Epithelial cell of proximal tubule (primary cell): ENCODE measurements around the gene HCFC1R1. TPM values are rescaled to one million over a fixed set of nuclear protein-coding genes. Genes with fewer than 3 reads are reported as not detected.
A peak's percentile ranks its signal among the peaks of the same experiment; 100 is the strongest.

Experiments
- DNase-seq: peaks from one replicate; pipeline ENCODE4 v3.0.0-alpha.2; 2011; ENCODE audit warnings: low read depth
- H3K4me3 ChIP-seq: 2 replicates; pipeline ENCODE4 v1.5.1; 2011; ENCODE audit warnings: low read depth, mild to moderate bottlenecking, low read length
- total RNA-seq: library from RNA; depleted of rRNA; stranded (reverse); fragments of >200 nt; gene quantifications from 2 replicates; pipeline ENCODE4 v1.2.3, GENCODE V29; 2015
- TF ChIP-seq, protein P1 (sequence below): conservative IDR thresholded peaks from 2 replicates; pipeline ENCODE4 v1.5.1; 2012; ENCODE audit warnings: low read depth, mild to moderate bottlenecking, low read length

The HCFC1R1 gene
- total RNA-seq, 1 donor from 2014 or later, result 39.0 TPM

DNA sequence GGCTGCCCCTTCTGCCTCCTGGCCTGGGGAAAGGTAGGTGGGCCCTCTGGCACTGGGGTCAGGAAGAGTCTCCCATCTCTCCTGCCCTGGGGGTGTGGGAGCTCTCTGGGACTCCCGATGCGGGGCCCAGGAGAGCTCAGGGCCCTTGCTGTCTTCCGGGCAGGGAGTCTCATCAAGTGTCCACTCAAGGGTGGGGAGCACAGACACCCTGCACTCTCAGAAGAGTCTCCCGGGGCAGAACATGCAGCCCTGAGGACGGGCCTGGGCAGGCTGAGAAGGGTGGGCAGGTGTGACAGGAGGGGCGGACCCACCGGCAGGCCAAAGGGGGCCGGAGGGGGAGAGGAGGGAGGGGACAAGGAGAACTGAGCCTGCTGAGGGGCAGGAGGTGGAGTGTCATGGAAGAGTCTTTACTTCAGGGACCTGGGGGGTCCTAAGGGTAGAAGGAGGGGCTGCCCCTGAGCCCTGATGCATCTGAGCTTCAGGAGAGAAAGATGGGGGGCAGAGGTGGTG lies 35.1 kb downstream of the HCFC1R1 start:
- H3K4me3 ChIP-seq, result no peak overlapping the region
- TF ChIP-seq, protein P1, sequence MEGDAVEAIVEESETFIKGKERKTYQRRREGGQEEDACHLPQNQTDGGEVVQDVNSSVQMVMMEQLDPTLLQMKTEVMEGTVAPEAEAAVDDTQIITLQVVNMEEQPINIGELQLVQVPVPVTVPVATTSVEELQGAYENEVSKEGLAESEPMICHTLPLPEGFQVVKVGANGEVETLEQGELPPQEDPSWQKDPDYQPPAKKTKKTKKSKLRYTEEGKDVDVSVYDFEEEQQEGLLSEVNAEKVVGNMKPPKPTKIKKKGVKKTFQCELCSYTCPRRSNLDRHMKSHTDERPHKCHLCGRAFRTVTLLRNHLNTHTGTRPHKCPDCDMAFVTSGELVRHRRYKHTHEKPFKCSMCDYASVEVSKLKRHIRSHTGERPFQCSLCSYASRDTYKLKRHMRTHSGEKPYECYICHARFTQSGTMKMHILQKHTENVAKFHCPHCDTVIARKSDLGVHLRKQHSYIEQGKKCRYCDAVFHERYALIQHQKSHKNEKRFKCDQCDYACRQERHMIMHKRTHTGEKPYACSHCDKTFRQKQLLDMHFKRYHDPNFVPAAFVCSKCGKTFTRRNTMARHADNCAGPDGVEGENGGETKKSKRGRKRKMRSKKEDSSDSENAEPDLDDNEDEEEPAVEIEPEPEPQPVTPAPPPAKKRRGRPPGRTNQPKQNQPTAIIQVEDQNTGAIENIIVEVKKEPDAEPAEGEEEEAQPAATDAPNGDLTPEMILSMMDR, result no peak
- DNase-seq, result no peak

DNA sequence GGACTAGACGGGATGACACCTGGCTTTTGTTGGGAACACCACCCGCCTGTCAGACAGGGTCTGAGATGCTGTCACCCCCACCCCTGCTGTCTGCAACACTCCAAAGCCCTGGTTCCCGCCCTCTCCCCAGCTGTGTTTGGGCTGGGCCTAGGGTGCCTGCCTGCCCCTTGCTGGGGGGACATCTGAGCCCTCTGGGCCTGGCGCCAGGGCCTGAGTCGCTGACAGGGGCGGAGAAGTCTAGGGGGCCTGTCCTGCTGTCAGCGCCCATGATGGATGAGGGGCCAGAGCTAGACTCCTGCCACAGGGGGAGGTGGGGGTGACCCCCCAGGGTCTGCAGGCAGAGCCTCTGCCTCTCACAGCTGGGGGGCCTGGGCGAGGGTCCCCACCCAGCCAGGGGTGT lies 35.9 kb downstream of the HCFC1R1 start:
- DNase-seq, result no peak
- H3K4me3 ChIP-seq, result no peak overlapping the region
- TF ChIP-seq, protein P1, result no peak

DNA sequence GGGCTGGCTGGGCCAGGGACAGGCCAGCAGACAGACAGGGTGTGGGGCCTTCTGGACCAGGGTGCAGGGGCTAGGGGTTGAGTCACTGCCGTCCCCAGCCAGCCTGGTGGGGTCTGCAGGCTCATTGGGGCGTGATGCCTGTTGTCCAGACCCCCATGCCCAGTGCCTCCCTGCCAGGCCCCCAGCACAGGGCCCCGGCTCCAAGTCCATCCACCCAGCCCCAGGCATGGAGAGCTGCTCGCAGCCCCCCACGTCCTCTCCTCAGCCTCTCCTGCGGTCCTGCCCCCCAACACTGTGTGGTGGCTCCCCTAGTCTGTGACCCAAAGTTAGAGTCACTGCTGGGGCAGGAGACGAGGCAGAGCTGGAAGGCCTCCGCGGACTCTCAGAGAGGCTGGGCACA lies 36.5 kb downstream of the HCFC1R1 start:
- TF ChIP-seq, protein P1, result no peak
- H3K4me3 ChIP-seq, result no peak overlapping the region
- DNase-seq, result no peak

DNA sequence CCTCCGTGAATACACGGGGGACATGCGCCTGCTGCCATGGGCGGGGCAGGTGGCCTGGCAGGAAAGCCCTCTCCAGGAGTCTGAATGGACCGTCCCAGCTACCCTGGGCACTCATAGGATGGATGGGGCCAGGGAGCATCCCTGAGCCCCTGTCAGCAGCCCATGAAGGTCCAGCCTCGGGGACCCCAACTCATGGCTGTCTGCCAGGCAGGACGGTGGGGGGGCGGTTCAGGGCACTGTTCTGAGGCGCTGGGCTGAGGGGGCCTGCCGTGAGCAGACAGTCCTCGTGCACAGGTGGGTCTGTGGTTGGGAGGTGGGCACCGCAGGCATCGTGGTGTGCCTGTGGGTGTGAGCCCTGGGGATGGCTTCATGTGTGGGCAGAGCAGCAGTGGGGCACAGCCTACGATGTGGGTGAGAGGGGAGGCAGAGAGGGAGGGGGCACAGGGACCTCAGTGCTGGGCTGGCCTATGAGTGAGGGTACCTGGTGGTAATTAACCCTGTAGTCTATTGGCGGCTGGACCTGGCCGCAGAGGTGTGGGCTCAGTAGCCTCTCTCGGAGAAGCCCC lies 37.0 kb downstream of the HCFC1R1 start:
- H3K4me3 ChIP-seq, result no peak overlapping the region
- DNase-seq, result no peak
- TF ChIP-seq, protein P1, result no peak

DNA sequence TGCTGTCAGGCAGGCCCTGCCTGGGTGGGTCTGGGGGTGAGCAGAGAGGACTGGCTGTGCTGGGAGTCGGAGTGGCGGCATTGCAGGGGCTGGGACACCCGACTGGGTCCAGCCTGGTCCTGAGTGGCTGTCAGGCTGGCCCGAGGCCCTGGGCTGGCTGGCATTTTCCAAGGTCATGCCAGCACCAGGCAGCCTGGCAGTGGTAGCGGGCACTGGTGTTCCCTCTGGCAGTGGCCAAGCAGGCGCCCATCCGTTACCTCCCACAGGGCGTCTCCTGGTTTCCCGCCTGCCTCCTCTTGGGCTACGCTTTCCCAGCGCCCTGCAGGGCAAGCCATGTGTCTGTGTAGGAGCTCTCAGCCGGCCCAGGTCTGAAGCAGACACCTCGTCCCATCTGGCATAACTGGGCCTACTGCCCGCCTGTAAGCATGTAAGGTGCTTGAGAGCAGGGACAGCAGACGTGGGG lies 37.8 kb downstream of the HCFC1R1 start:
- TF ChIP-seq, protein P1, result no peak
- no peak for DNase-seq
- H3K4me3 ChIP-seq, result no peak overlapping the region

DNA sequence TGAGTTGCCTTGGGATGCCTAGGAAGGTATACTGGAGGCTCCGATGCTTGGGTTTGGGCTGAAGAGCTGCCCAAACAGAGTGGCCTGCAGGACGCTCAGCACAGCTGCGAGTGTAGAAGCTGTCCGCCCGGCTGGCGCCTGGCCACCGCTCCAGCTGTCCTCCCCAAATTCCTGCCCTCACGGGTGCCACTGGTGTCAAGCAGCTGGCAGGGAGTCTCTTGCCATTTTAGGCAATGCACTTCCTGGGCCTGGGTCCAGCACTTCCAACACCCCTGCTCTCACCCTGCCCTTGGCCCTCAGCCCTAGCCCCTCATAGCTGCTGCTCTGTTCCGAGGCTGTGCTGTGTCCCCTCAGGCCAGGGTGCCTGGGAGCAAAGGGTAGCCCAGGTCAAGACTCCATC lies 38.3 kb downstream of the HCFC1R1 start:
- TF ChIP-seq, protein P1, result no peak
- DNase-seq, result no peak
- H3K4me3 ChIP-seq, result no peak overlapping the region

DNA sequence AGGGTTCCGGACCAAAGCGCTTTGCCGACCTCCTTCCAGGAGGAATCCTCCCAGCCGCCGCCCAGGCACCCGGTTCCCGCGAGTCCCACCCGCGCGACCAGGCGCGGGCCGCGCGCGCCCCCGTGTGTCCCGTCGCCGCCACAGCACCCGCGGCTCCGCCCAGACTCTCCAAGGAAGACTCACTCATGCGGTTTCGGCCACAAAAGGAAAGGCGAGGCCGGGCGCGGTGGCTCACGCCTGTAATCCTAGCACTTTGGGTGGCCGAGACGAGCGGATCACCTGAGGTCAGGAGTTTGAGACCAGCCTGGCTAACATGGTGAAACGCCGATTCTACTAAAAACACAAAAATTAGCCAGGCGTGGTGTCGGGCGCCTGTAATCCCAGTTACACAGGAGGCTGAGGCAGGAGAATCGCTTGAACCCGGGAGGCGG lies 40.0 kb downstream of the HCFC1R1 start:
- TF ChIP-seq, protein P1, result peak; percentile 76
- no peak for DNase-seq
- H3K4me3 ChIP-seq, result peak overlapping the region; percentile 46
